22Rv1 (cell line): ENCODE data around the gene SH3RF3.

Source experiments
- CTCF ChIP-seq: fragments of 450-650 bp; IDR thresholded peaks from 2 replicates; pipeline ENCODE4 v1.5.1; 2017; ENCODE audit warnings: mild to moderate bottlenecking
- ZFX ChIP-seq: fragments of 450-650 bp; IDR thresholded peaks from 2 replicates; pipeline ENCODE4 v1.6.1; 2017; ENCODE audit warnings: antibody characterized with exemption, borderline replicate concordance

GRCh38 chr2:109382951-109383350 lies 253.9 kb downstream of the SH3RF3 start:
- no peak for TF ChIP-seq CTCF
- TF ChIP-seq ZFX = no peak
